Activated CD8-positive, alpha-beta memory T cell treated with anti-CD3 and anti-CD28 coated beads, Interleukin-2, amount 50 U/mL, for 24 hours (primary cell): Measurements from ENCODE around the gene ALPK3.

Experiments
- DNase-seq: peaks from one replicate; pipeline ENCODE4 v3.0.0-alpha.2; 2020; ENCODE audit errors: extremely low read depth

ALPK3 gene

DNA sequence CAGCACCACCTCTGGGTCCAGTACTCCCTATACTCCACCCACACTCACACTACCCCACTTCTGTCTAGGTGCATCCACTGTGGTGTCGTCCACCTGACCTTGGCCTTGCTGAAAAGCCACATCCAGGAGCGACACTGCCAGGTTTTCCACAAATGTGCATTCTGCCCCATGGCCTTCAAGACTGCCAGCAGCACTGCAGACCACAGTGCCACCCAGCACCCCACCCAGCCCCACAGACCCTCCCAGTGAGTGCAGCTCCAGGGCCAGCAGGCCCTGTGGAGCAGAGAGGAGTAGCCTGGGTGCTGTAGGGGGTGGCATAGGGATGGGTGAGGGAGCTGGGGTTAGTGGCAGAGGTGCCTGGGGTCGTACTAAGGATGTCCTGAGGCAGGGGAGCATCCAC is 19.4 kb upstream of the ALPK3 start:
- DNase-seq: no peak

DNA sequence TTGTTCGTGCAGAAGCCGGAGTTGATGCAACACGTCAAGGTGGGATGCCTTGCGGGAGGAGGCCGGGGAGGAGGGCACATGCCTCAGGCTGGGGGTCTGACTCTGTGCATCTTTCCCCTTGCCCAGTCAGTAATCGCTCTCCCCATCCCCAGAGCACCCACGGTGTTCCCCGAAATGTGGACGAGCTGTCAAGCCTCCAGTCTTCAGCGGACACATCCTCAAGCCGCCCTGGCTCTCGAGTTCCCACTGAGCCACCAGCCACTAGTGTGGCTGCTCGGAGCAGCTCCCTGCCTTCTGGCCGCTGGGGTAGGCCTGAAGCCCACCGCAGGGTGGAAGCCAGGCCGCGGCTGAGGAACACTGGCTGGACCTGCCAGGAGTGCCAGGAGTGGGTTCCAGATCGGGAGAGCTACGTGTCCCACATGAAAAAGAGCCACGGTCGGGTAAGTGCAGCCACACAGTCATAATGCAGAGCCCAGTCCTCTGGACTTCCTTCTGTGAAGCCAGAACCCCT is 18.7 kb upstream of the ALPK3 start:
- no peak for DNase-seq

DNA sequence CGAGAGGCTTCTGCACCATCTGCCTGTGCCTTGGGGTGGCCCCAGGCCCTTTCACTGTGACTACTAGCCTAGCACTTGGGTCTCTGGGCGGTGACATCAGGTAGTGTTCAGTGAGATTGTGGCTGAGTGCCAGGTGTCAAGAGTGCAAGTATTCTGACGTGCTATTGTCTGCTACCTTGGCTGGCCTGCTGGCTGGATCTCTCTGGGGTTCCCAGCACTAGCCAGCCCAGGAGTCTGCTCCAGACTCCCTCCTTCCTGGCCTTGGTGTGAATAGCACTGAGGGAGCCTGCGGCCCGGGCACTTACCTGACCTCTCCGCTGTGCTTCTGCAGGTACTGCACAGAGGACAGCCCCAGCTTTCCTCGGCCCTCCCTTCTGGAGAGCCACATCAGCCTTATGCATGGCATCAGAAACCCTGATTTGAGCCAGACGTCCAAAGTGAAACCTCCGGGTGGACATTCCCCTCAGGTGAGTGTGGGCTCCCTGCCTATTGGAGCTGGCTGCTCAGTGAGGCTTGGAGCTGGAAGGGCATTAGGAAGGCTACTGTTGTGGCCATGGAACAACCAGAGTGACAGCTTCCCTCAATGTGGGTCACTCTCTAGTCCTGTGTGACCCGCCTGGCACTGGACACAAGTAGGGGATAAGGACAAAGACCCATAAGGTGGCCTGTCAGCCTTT is 17.5 kb upstream of the ALPK3 start:
- DNase-seq: no peak

DNA sequence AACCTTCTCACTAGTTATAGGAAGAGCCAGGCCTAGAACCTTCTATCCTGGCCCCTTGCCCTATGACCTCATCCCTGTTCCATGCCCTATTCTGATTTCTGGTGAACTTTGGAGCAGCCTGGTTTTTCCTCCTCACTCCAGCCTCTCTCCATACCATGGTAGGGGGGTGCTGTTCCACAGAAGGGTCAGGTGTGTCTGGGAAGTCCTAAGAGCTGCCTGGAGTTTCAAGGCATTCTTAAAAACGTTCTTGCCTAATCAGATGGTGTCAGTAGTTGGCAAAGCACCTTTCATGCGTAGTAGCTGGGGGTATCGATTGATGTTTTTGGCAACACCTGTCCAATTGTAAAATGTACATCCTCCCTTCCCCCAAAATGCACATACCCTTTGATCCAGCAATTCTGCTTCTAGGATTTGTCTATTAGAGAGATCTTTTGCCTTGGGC is 16.8 kb upstream of the ALPK3 start:
- no peak for DNase-seq

DNA sequence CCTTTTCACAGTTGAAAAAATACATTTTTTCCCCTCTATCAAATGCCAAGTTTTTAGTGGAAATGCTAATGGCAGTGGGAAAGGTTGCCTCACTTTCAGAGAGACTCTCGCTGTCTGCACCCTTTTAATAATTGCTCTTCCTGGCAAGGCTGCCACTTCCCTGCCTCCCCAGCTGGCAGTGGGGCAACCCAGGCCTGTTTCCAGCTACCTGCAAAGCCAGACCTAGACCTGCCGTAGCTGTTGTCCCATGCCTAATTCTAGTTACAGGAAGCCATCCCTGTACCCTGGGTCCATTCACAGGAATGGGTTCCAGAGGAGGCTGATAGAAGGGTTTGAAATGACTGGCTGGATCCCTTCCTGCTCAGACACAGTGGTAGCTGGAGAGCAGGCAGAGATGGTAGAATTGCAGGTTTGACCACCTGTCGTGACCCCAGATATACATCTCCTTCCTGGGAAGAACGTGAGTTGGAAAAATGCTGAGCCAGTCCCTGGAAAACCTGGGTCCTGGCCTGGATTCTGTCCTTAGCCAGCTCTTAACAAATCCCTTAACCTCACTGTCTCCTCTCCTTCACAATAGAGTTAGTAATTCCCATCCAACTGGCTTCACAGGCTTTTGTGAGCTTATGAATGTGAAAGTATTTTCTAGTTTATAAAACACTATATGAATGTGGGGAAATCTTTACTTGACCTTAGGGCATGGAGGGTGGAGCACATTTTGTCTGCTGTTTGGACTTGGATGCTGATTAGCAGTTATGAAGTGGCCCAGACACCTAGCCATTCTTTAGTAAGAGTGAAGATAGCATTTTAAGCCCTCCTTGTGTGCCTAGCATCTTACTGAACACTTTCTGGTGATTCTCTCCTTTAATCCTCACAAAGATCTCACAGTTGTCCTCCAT is 12.9 kb upstream of the ALPK3 start:
- DNase-seq: no peak

DNA sequence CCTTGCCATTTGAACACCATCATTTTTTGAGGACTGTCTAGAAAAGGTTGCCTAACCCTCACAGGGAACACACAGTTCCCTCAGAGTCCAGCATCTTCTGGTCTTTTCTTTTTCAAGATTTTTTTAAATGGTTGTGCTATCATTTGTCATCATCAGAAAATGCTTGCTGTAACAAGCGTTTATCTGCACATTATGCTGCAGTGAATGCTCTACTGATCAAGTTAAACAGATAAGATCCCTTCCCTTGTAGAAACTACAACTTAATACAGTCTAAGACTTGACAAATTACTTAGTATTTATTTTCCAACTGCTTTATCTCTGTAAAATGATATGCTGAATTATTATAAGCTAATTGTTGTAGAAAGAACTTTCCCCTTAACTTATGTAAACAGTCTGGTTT is 11.9 kb upstream of the ALPK3 start:
- DNase-seq: no peak

DNA sequence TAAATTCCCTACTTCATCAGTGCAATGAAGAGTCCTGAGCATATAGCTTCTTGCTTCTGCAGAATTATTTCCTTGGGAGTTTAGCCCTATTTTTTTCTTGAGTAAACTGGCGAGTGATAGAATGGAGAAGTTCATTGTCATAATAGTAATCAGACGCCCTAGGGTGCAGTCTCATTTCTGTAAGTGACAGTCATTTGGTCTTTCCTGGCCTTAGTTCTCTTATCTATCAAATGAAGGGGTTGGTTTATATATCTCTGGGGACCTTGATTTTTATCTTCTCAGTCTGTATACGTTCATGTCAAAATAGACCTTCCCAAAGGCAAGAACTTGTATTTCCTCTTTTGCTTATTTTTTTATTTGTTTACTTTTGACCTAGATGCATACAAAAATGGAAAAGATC is 9.9 kb upstream of the ALPK3 start:
- no peak for DNase-seq

DNA sequence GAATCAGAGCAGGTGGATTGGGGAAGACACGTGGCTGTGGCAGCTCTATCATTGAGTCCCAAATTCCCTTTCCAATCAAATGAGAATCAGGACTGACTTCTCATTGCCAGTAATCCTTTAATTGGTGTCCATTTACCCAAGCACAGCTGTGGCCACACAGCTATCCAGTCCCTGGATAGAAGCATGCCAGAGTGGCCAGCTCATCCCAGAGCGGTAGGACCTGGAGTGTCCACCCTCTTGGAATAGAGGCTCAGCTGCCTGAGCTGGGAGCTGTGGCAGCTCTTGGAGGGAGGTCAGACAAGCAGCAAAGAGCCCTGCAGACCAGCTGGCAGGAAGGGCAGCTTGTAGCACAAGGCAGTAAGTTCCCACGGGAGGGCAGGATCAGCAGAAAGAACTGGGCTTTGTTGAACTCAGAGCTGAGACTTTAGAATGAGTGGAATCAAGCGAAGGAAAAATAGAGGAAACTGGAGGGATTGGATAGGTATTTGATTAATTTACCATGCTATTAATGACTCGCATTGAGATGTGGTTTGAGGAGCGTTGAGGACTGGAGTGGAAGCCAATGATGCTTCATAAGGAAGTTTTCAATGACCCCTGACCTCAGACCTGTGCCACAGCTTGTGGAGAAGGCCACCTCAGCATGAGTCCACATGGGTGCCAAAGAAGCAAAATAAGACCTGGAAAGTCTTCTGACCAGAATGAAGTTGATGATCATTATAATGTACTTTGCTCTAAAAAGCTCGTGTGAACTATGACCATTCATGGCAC is 6.9 kb upstream of the ALPK3 start:
- no peak for DNase-seq

DNA sequence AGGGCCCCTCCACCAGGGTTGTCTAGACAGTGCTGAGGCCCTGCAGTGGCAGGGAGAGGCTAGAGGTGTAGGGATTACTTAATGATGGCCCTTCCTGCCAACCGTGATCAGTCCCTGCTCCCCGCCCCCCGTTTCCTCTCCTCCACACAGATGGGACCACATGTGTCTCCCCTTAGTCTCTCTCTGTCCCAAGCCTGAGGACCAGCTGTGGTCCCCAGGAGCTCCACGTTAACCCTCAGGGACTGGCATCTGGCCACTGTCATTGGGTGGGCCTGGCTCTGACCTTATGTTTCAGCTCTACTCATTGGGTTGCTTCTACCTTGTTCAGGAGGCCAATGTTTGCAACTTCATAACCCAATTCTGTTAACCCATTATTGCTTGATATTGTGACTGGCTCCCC is 6.0 kb upstream of the ALPK3 start:
- DNase-seq: no peak

DNA sequence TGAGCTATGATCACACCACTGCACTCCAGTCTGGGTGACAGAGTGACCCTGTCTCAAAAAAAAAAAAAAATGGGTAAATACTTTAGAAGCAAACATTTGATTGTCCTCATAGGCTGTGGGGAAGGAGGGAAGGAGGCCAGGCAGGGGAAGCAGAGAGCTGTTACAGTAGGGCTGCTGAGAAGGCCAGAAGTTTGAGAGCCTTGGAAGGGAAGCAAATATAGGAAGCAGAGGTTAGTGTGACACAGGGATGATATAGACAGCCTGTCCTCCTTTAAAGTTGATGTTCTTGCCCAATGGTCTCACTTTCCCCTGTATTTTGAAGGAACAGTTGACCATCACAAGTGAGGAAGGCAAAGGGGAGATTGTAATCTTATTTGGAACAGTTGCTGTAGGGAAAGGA is 5.3 kb upstream of the ALPK3 start:
- DNase-seq: no peak

DNA sequence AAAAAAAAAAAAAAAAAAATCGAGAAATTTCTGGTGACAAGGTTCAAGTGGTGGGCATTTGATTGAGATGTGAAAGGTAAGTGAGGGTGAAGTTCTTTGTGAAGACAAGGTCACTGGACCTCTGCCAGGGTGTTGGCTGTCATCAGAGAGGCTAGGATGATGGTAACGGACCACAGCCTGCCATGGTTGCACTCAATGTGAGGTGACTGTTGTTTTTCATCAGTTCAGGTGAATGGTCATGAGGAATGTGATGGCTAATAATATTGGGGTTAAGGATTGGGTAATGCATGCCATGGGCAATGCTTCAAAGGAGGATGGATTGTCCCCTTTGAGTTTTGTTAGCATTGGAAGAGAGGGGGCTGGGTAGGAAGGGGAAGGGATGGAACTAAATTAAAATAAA is 4.3 kb upstream of the ALPK3 start:
- no peak for DNase-seq

DNA sequence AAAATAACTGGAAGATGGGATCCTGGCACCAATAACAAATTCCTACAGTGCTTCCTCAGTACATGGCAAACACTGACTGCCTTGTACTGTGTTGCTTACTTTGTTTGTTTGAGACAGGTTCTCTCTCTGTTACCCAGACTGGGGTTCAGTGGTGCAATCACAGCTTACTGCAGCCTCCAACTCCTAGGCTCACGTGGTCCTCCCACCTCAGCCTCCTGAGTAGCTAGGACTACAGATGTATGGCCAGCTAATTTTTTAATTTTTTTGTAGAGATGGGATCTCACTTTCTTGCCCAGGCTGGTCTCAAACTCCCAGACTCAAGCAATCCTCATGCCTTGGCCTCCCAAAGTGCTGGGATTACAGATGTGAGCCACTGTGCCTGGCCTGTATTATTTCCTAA is 3.7 kb upstream of the ALPK3 start:
- DNase-seq: no peak

DNA sequence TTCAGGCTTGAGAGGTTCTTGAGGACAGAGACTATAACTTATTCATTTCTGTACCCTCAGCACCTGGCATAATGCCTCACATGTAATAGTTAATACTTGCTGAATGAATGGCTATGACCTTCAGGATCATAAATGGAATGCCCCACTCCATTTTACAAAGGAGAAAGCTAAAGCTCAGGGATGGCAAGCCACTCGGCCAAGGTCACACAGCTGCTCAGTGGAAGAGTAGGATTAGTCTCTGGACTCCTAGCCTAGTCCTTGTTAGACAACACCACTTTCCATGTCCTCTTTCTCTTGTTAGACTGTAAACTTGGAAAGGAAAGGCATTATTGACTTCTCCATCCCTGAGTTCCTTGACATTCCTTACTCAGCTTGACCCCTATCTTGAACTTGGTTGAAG is 3.2 kb upstream of the ALPK3 start:
- DNase-seq: no peak

DNA sequence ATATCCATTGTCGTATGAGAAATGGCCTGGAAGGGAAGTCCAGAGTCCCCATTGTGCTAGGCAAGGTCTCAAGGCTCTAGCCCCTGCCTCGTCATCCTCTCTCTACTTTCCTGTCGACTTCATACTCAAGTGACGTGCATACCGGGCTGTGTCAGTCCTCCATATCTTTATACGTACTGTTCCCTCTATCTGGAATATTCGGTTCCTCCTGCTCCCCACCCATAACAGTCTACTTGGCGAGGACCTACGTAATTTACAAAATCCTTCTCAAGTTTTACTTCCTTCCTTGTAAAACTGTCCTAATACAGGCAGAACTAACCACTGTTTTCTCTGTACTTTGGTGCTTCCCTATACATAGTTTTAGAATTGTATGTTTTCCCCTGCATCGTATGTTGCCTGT is 2.2 kb upstream of the ALPK3 start:
- no peak for DNase-seq

DNA sequence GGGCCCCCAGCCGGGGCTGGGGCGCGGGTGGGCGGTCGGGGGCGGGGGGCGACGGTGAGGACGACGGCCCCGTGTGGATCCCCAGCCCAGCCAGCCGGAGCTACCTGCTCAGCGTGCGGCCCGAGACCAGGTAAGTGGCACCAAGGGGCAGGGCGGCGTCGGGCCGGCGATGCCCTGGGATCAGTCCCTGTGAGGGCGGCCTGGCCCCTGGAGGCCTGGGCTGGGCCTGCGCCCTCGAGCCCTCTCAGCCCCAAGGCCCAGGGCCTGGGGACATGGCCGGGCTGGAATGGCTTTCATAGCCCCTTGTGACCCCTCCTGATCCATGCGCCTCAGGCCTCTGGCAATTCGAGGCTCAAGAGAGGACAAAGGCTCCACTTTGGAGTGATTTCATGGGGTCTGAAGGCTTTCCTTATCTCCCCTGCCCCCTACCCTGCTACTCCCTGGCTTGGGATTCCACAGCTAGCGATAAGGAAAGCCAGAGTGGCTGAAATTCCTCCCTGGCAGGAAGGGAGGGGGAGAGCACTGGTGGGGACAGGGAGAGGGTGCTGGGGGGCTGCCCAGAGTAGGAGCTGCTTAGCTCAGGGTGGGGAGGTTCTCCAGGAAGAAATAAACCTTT is 418 bp downstream of the ALPK3 start:
- DNase-seq: no peak

DNA sequence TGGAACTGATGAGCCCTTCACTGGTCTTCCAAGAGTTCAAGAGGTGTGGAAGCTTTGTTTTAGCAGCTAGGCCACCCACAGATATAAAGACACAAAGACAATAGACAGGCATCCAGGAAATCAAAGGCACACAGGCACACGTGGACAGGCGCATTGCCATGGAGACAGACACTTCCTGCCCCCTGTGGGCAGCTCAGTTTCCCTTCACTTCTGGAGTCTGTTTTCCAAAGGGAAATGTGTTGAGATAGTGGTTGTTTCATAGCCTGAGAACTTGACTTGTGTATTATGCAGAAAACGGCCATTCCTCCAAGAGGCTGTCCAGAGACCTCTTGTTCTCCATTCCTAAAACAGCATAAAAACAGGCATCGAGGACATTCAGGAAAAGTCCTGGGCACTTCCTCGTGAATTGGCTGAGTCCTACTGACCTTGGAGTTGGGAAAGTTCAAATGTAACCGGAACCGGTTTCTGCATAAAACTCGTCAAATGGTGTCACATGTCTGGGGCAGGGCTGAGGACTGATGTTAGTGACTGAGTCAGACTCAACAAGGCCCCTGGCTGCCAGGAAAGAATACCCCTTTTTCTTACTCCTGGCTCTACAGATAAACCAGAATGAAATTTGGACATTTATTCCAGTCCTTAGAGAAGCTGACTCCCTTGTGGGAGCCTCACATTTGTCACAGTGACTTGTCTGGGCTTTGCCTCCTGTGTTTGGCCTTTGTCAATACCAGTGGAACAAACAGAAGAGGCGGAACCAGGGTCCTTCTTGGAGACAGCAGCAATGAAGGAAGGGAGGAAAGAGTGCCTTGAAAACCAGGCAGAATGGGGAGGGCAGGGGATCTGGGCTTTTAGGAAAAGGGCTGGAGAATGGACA is 1.3 kb downstream of the ALPK3 start:
- DNase-seq: no peak

DNA sequence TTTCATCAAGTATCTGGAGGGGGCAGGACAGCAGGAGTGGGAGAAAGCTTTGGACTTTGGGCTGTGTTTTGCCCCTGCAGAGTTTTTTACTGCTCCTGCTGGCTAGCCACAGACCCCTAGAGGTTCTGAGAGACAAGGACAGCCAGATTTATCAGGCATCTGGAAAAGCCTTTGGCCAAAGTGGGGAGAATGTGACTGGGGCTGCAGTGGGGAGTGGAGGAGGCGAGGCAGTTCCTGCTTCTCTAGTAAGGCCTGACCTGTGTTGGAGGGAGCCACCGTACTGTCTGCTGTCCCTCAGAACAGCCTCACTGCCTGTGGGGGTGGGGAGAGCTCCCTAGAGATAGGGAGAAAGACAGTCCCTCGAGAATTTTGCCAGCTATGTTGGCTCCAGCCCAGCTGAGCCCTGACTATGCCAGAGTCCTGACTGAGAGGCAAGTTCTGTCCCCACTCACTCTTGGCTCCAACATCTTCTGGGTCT is 2.2 kb downstream of the ALPK3 start:
- no peak for DNase-seq

DNA sequence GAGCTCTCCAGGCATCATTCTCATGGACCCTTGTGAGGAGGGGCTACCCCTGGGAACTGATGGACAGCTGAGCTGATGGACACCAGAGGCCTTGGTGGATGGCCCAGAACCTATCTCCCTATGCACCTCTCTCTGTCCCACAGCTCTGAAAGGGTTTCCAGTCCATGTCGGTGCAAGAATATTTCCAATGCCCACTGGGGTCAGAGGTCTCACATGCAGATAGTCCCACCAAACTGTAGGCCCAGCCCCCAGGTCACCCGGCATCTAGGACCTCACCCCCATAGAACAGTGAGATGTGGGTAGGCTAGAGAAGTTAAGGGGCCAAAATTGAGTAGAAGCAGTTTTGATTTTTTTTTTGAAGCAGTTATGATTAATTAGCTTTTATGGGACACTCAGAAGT is 2.6 kb downstream of the ALPK3 start:
- no peak for DNase-seq

DNA sequence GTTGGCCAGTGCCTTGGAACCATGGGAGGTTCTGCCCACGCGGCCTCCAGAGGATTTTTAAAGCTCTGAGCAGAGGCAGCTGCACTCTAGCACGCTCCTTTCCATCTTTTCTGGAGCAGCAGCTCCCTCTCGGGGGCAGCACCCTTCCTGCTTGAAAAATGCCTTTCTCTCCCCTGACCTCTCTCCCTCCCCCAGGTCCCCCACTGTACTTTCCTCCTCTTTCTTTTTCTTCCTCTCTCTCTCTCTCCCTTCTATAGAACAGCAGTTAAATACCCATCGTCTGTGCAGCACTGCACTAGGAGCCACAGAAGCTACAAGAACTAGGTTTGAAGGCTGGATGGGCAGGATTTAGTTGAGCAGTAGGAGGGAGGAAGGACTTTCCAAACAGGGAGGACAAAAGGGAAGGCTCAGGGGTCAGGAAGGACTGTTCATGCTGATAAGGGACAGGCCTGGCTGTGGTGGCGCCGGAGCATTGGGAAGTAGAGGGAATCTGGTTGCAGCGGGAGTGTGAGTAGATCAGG is 4.4 kb downstream of the ALPK3 start:
- DNase-seq: no peak

DNA sequence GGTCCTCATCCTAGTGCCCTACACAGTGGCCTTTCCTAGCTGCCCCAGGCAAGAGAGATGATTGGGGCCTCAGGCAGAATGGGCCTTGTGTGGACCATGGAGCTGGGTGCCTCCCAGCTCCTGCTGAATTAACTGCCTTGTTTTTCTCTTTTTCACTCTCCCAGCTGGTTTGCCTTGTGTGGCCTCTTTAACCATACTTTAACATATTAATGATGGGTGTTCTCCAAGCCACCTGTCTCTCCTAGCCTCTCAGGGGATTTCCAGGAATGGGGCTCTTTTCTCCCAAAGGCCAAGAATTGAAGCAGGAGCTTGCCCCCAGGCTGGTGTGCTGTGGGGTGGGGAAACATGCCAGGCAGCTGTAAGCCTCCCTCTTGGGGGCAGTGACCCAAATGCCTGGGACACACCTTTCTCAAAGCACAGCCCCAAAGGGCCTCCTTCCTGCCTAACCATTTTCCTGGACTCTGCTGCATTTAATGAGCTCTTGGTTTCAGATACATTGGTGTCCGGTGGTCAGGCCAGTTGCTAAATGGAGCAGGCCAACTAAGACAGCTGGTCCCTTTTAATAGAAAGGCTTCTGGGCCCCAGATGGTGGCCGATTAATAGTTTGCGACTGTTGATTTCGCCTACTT is 5.6 kb downstream of the ALPK3 start:
- no peak for DNase-seq
